HEK293 (cell line): ENCODE data around the gene ABCC3.

Experiments used
- CTCF ChIA-PET: fragments of 350-600 bp; formaldehyde crosslinking; extraction: SDS; loops from one replicate; lab custom pipeline; 2021; ENCODE audit warnings: antibody characterized with exemption; lab: Yijun Ruan, JAX
- POLR2A ChIA-PET: fragments of 300-600 bp; formaldehyde crosslinking; extraction: SDS; loops from one replicate; lab custom pipeline; 2020; ENCODE audit warnings: antibody characterized with exemption, inconsistent platforms; lab: Yijun Ruan, JAX
- H3K27ac ChIP-seq: fragments of 200-500 bp; sonication (Bioruptor generic); 2 replicates; pipeline ENCODE4 v1.5.1; 2014; ENCODE audit warnings: low read depth, low read length, control low read depth, inconsistent platforms; ENCODE audit errors: extremely low read depth
- H3K36me3 ChIP-seq, 2 experiments: fragments of 200-500 bp in 1 of 2; sonication (Bioruptor generic) in 1 of 2; 1 replicate in 1 of 2; 2 replicates in 1 of 2; pipeline ENCODE4 v1.5.1; 2014 to 2017; ENCODE audit warnings: inconsistent platforms in 2 of 2, low read length in 2 of 2; ENCODE audit not compliant: control insufficient read depth in 2 of 2, insufficient read depth in 1 of 2
- H3K4me1 ChIP-seq: fragments of 200-500 bp; sonication (Bioruptor generic); 2 replicates; pipeline ENCODE4 v1.5.1; 2014; ENCODE audit warnings: mild to moderate bottlenecking, low read length, inconsistent platforms; ENCODE audit not compliant: control insufficient read depth, insufficient read depth
- H3K4me3 ChIP-seq: 2 replicates; pipeline ENCODE4 v1.5.1; 2011; ENCODE audit warnings: low read depth, mild to moderate bottlenecking, control low read depth, low read length, moderate library complexity
- H3K9me3 ChIP-seq: fragments of 200-500 bp; sonication (Bioruptor generic); 2 replicates; pipeline ENCODE4 v1.5.1; 2014; ENCODE audit warnings: low read depth, low read length, inconsistent platforms; ENCODE audit not compliant: control insufficient read depth, insufficient read depth
- YY1 ChIP-seq: fragments of 450-650 bp; formaldehyde crosslinking; IDR thresholded peaks from 2 replicates; pipeline ENCODE4 v1.5.1; 2018; ENCODE audit warnings: missing biosample characterization, missing genetic modification characterization
- ZBTB7A ChIP-seq: fragments of 450-650 bp; formaldehyde crosslinking; IDR thresholded peaks from 2 replicates; pipeline ENCODE4 v1.5.1; 2016; ENCODE audit warnings: low read depth, missing biosample characterization, missing genetic modification characterization
- ZNF112 ChIP-seq: fragments of 450-650 bp; formaldehyde crosslinking; IDR thresholded peaks from 2 replicates; pipeline ENCODE4 v1.5.0; 2017; ENCODE audit warnings: missing biosample characterization, missing genetic modification characterization
- ZNF132 ChIP-seq: fragments of 450-650 bp; formaldehyde crosslinking; IDR thresholded peaks from 2 replicates; pipeline ENCODE4 v1.5.1; 2017; ENCODE audit warnings: missing biosample characterization, missing genetic modification characterization, borderline replicate concordance
- ZNF155 ChIP-seq: fragments of 450-650 bp; formaldehyde crosslinking; IDR thresholded peaks from 2 replicates; pipeline ENCODE4 v1.5.1; 2016; ENCODE audit warnings: missing biosample characterization, missing genetic modification characterization
- ZNF157 ChIP-seq: fragments of 450-650 bp; formaldehyde crosslinking; IDR thresholded peaks from 2 replicates; pipeline ENCODE4 v1.5.1; 2016; ENCODE audit warnings: missing biosample characterization, missing genetic modification characterization
- ZNF169 ChIP-seq: fragments of 450-650 bp; formaldehyde crosslinking; IDR thresholded peaks from 2 replicates; pipeline ENCODE4 v1.5.1; 2016; ENCODE audit warnings: missing biosample characterization, missing genetic modification characterization
- ZNF350 ChIP-seq: fragments of 450-650 bp; formaldehyde crosslinking; IDR thresholded peaks from 2 replicates; pipeline ENCODE4 v1.5.0; 2017; ENCODE audit warnings: missing biosample characterization, mild to moderate bottlenecking, missing genetic modification characterization
- ZNF362 ChIP-seq: fragments of 450-650 bp; formaldehyde crosslinking; IDR thresholded peaks from 2 replicates; pipeline ENCODE4 v1.5.1; 2016; ENCODE audit warnings: missing biosample characterization, missing genetic modification characterization
- ZNF366 ChIP-seq: fragments of 450-650 bp; formaldehyde crosslinking; conservative IDR thresholded peaks from 2 replicates; pipeline ENCODE4 v1.5.1; 2016; ENCODE audit warnings: missing biosample characterization, missing genetic modification characterization
- ZNF433 ChIP-seq: fragments of 450-650 bp; formaldehyde crosslinking; IDR thresholded peaks from 2 replicates; pipeline ENCODE4 v1.5.1; 2016; ENCODE audit warnings: missing biosample characterization, missing genetic modification characterization, low read depth
- ZNF514 ChIP-seq: fragments of 450-650 bp; formaldehyde crosslinking; IDR thresholded peaks from 2 replicates; pipeline ENCODE4 v1.5.1; 2016; ENCODE audit warnings: missing biosample characterization, missing genetic modification characterization
- ZNF580 ChIP-seq: fragments of 450-650 bp; formaldehyde crosslinking; IDR thresholded peaks from 2 replicates; pipeline ENCODE4 v1.5.1; 2016; ENCODE audit warnings: missing biosample characterization, missing genetic modification characterization
- ZNF660 ChIP-seq: fragments of 450-650 bp; IDR thresholded peaks from 2 replicates; pipeline ENCODE4 v1.5.1; 2018; ENCODE audit warnings: missing biosample characterization, mild to moderate bottlenecking, missing genetic modification characterization
- ZNF785 ChIP-seq: fragments of 450-650 bp; formaldehyde crosslinking; IDR thresholded peaks from 2 replicates; pipeline ENCODE4 v1.5.1; 2016; ENCODE audit warnings: missing biosample characterization, missing genetic modification characterization
- ZNF791 ChIP-seq: fragments of 450-650 bp; formaldehyde crosslinking; IDR thresholded peaks from 2 replicates; pipeline ENCODE4 v1.5.1; 2016; ENCODE audit warnings: missing biosample characterization, missing genetic modification characterization
- ZNF843 ChIP-seq: fragments of 450-650 bp; formaldehyde crosslinking; IDR thresholded peaks from 2 replicates; pipeline ENCODE4 v1.5.1; 2016; ENCODE audit warnings: missing biosample characterization, missing genetic modification characterization
- ZSCAN5A ChIP-seq: fragments of 450-650 bp; formaldehyde crosslinking; IDR thresholded peaks from 2 replicates; pipeline ENCODE4 v1.5.1; 2016; ENCODE audit warnings: missing biosample characterization, missing genetic modification characterization
- TF ChIP-seq, protein P1 (sequence below): fragments of 450-650 bp; formaldehyde crosslinking; IDR thresholded peaks from 2 replicates; pipeline ENCODE4 v1.5.1; 2017; ENCODE audit warnings: missing biosample characterization, missing genetic modification characterization
- TF ChIP-seq, protein P2 (sequence below): IDR thresholded peaks from 2 replicates; pipeline ENCODE4 v1.6.1; 2011; ENCODE audit warnings: mild to moderate bottlenecking, low read depth, low read length, borderline replicate concordance

ABCC3 gene

GRCh38 chr17:50594892-50595291 lies 39.8 kb upstream of the ABCC3 start (continued):
- no peak for TF ChIP-seq ZNF155
- no peak for TF ChIP-seq ZNF785 (tag by site-specific recombination)
- TF ChIP-seq ZNF362 (tag by site-specific recombination), result no peak
- no peak for TF ChIP-seq ZNF169 (tag by site-specific recombination)

DNA sequence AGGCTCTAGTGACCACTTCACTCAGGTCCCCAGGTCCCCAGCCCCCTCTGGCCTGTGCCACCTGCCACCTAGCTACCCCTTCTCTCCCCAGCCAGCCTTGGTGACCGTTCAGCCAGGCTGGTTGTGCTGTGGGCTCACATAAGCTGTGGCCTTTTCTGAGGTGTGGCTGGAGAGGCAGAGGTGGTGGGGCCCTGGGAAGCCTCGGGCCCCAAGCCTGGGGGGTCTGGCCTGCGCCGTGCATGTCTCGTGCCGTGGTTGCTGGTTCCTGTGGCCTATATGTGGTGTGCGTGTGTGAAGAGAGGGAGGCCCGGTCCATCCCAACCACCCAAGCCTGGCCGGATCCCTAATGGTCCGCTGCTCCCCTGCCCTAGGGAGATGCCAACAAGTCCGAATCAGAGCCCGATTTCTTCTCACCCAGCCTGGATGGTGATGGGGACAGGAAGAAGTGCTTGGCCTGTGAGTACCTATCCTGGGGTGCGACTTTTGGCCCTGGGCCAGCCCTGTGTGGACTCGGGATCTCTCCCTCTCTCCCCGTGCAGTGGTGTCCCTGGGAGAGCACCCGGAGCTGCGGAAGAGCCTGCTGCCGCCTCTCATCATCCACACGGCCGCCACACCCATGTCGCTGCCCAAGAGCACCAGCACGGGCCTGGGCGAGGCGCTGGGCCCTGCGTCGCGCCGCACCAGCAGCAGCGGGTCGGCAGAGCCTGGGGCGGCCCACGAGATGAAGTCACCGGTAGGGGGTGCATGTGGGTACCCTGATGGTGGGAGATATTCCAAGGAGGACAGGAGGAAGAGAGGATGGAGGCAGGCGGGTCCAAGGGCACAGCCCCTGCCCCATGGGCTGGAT lies 38.3 kb upstream of the ABCC3 start:
- POLR2A ChIA-PET, result no interaction called here
- no peak overlapping the region for H3K27ac ChIP-seq
- no peaks in the 10 kb centered on the region for H3K36me3 ChIP-seq
- no peaks in the 10 kb centered on the region for H3K4me1 ChIP-seq
- H3K4me3 ChIP-seq, result no peak overlapping the region
- TF ChIP-seq ZNF366 (tag by site-specific recombination) (no peak), ZNF350 (no peak), ZNF433 (tag by site-specific recombination) (no peak), ZNF132 (tag by site-specific recombination) (no peak), ZSCAN5A (tag by site-specific recombination) (no peak), ZNF785 (tag by site-specific recombination) (no peak), YY1 (no peak), ZNF660 (tag by site-specific recombination) (no peak), ZBTB7A (no peak), ZNF514 (tag by site-specific recombination) (no peak), ZNF157 (tag by site-specific recombination) (no peak), ZNF843 (no peak), ZNF580 (tag by site-specific recombination) (no peak), ZNF112 (tag by site-specific recombination) (no peak), ZNF791 (no peak)
- TF ChIP-seq, protein P1, sequence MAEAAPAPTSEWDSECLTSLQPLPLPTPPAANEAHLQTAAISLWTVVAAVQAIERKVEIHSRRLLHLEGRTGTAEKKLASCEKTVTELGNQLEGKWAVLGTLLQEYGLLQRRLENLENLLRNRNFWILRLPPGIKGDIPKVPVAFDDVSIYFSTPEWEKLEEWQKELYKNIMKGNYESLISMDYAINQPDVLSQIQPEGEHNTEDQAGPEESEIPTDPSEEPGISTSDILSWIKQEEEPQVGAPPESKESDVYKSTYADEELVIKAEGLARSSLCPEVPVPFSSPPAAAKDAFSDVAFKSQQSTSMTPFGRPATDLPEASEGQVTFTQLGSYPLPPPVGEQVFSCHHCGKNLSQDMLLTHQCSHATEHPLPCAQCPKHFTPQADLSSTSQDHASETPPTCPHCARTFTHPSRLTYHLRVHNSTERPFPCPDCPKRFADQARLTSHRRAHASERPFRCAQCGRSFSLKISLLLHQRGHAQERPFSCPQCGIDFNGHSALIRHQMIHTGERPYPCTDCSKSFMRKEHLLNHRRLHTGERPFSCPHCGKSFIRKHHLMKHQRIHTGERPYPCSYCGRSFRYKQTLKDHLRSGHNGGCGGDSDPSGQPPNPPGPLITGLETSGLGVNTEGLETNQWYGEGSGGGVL (tag by site-specific recombination), result no peak
- TF ChIP-seq, protein P2, sequence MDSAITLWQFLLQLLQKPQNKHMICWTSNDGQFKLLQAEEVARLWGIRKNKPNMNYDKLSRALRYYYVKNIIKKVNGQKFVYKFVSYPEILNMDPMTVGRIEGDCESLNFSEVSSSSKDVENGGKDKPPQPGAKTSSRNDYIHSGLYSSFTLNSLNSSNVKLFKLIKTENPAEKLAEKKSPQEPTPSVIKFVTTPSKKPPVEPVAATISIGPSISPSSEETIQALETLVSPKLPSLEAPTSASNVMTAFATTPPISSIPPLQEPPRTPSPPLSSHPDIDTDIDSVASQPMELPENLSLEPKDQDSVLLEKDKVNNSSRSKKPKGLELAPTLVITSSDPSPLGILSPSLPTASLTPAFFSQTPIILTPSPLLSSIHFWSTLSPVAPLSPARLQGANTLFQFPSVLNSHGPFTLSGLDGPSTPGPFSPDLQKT, result no peak
- TF ChIP-seq, all 188 proteins: peak for 0
- H3K9me3 ChIP-seq, result no peaks in the 10 kb centered on the region
- CTCF ChIA-PET, result interaction anchor here (1.0 kb wide), 1 partner anchor 55 kb away, joined by 3 read pairs; no protein-coding TSS in a partner anchor
